Activated T-helper 1 cell treated with anti-CD3 and anti-CD28 coated beads, Interleukin-2, amount 50 U/mL, for 16 hours (primary cell): ENCODE results near the gene RASGRF1.

Source experiments
- DNase-seq, 2 donors: peaks; one replicate each; pipeline ENCODE4 v3.0.0-alpha.2; 2020; ENCODE audit warnings: low read depth in 1 of 2, low spot score in 1 of 2

RASGRF1 gene

DNA sequence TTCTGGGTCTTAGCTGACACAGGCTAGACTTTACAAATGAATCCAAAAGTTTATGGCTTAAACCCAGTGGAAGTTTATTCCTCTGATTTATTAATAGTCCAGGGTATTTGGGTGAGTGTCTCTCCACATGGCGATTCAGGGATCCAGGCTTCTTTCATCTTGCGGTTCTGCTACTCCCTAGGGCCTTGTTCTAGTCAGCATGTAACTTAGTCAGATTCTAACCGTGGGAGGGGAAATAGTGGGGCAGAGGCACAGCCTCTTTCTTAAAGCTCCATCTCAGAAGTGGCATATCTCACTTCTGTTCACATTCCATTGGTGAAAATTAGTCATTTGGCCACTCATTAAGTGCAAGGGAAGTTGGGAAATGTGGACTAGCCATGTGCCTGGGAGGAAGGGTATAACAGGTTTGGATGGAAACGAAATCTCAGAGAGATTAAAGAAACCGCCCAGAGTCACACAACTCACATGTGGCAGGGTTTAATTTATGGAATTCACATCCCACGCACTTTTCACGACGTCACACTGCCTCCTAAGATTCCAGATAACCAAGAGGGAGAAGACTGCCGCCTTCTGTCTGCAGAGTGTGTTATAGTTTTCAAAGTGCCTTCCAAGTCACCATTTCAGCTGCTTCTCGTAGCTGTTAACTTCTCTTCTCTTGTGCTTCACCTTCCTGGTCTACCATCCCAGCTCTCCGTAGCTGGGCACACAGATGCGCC lies 11.4 kb upstream of the RASGRF1 start:
- DNase-seq = no peak

GRCh38 chr15:79099692-79100091 lies 9.1 kb upstream of the RASGRF1 start:
- DNase-seq = no peak

DNA sequence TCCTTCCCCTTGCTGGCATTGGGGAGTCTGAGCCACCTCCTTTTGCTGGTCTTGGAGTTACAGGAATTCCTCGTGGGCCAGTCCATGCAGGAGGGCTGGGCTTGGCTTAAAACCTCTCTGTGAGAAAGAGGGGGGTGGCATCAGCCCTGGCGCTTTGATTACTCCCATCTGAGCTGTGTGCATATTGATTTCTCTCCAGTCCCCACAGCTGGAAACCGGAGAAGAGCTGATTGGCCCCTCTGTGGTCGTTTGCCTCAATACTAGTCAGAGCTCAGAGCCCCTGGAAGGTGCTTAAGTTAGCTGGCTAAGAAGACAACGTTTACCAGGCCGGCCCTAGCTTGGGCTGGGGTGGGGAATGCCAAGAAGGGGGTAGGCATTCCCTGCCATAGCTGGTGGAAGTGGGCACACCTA lies 4.0 kb upstream of the RASGRF1 start:
- DNase-seq = no peak

- DNase-seq = no peak
These were observed 2.9 kb upstream of the RASGRF1 start for GRCh38 chr15:79093352-79093935.

DNA sequence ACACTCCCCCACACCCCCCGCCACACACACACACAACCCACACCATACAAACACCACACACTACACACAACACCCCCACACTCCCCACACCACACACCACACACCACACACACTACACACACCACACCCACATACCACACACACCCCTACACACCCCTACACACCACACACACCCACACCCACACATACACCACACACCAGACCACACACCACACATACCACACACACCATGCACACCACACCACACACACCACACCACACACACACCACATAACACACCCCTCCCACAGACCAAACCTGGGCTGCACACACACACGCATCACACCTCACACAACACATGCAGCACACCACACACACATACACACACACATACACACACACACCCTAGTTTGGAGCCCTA lies 1.8 kb upstream of the RASGRF1 start:
- no peak for DNase-seq

GRCh38 chr15:79091204-79091867 lies 756 bp upstream of the RASGRF1 start:
- no peak for DNase-seq

GRCh38 chr15:79089890-79090486 lies 592 bp downstream of the RASGRF1 start:
- DNase-seq = no peak

DNA sequence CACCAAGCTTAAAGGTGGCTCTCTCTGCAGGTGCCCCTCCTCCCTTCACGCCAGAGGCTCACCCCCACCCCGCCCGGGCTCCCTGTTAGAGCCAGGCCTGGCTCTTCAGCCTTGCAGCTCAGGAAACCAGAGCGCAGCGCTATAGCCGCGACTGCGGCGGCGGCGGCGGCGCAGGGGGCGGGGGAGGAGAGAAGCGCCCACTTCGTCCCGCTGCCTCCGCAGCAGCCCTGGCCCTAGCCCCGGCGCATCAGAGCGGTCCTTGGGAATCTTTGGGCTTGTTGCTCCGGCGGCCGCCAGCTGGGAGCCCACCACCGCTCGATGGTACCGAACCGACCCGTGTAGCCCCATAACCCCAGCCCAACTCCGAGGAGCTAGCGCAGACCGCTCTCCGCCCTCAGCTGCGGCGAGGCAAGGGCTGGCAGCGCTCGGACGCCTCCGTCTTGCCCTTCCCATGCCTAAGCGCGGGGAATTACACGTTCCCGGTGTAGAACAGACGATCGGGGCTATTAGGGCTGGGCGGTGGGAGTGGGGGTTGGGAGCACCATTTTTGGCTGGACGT lies 1.2 kb downstream of the RASGRF1 start:
- DNase-seq = no peak

- no peak for DNase-seq
These were observed 2.0 kb downstream of the RASGRF1 start for GRCh38 chr15:79088426-79089205.

DNA sequence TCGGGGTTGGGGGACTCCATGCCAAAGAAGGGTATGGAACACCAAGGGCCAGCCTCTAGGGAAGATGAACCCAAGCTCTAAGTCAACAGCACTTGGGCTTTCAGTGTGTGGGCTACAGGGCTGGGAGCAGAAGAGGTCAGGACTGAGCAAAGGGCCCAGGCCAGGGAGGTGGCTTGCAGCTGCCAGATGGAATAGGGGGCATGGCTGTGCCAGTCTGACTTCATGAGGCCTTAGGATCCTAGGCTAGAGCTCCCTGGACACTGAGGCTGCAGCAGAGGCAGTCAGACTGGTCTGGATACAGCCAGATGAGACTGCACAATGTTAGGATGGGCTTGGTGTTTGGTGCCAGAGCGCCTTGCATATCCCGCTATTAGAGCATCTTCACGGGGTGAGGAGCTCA lies 3.8 kb downstream of the RASGRF1 start:
- DNase-seq = no peak

GRCh38 chr15:79084308-79084968 lies 6.1 kb downstream of the RASGRF1 start:
- no peak for DNase-seq

DNA sequence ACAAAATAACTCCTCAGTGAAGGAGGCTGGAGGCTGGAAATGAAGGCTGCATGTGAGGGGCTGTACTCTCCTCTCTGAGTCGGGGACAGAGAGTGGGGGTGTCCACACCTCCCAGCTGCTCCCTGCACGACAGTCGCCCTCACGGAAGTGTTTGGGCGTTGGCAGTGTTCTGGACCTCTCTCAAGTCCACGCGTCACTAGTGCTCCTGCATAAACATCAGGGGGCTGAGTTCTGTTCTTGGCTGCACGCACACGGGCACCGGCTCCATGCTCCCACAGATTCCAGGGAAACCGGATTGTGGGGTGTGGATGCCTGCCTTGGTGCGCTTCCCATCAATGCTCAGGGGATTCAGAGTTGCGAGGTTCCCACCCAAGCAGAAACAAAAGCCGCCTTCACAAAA lies 7.4 kb downstream of the RASGRF1 start:
- no peak for DNase-seq

GRCh38 chr15:79082363-79083070 lies 8.1 kb downstream of the RASGRF1 start:
- DNase-seq = no peak

DNA sequence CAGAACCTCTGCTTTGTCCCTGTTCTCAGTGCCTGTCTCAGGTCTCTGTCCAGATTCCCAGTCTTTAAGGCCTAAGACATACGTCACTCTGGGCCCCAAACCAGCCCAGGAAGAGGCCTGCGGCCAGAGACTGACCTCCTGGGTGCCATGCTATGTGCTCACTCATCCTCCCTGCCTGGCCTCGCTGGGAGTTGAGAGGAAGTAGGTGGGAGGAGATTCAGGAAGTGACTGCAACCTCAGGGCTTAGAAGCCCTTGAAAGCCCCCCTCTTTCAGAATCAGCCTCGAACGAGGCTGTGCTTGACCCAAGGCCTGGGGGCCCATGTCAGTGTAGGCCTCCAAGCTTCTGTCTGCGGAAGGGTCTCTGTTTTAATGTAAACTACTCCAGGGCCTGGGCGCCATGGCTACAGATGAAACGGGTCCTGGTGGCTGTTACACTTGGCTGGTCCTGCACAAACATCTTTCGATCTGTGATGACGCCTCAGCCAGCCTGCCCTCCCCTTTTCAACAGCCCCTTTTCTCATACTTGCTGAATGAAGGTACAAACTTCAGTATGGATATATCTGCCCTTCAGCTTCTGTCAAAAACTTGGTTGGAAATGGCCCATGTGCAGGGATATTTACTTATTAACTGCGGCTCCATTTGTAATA lies 11.7 kb downstream of the RASGRF1 start:
- no peak for DNase-seq

DNA sequence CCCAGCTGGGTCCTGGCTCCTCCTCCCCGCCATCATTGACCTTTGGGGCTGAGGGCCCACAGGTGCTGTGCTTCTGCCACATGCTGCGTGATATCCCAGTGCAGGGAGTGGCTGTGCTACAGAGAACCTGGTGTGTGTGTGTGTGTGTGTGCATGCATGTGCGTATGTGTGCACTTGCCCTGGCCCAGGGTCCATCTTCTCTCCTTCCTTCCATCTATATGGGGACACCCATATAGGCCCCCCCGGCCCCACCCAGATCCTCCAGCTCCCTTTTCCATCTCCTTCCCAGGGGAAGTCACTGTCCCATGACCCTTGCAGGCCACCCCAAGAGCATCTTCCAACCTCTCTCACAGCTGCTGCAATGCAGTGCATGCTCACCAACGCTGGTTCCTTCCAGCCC lies 12.6 kb downstream of the RASGRF1 start:
- no peak for DNase-seq

DNA sequence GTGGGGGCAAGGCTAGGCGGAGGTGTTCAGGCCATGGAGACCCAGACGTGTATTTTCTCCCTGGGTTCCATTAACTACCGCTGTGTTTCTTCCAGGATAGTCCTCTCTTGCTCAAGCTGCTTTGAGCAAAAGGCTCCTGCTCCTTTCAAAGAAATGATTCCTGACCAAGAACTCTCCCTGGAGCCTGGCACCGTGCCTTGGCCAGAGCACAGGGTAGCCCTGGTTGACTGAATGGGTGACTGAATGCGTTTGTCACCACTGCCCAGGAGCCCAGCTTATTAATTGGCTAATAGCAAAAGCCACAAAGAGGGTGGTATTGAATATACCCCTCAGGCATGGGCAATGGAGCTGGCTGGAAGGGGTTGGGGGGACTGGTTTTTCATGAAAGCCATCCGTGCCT lies 13.9 kb downstream of the RASGRF1 start:
- DNase-seq = no peak

DNA sequence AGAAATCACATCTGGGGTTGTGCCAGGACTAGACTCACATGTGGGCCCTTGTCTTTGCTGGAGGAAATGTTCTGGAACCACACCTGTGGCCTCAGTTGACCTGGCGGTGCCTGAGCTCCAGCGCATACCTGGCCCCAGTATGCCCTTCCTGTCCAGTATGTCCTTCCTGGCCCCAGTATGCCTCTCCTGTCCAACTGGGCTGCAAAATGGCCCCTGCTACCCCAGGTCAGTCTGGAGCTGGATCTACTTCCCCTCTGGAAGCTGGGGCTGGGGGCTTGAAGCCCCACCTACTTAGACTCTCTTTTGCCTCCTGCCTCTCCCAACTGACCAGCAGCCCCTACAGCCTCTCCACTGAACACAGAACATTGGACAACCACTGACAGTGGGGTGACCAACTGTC lies 15.3 kb downstream of the RASGRF1 start:
- no peak for DNase-seq

DNA sequence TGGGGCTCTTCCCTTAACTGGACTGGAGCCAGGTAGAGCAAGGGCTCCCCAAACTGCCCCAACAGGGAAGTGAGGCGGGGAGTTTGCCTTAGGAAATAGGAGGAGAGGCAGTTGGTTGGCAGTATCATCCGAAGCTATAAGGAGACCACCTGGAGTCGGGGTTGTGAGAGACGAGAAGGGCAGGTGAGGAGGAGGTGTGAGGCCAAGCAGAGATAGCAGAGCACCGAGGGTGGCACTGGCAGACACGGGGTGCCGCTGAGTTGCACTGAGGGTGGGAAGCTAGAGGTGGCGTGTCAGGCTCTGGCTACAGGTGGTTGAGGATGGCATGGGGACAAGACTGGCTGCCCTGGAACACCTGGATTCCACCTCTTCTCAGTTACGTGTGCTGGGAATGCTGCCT lies 17.2 kb downstream of the RASGRF1 start:
- no peak for DNase-seq

- no peak for DNase-seq
These were observed 18.7 kb downstream of the RASGRF1 start for GRCh38 chr15:79071901-79072300.
